Measurements from ENCODE around the gene ZC3H18.

Gene ZC3H18

GRCh38 chr16:88531931-88532433, 38.2 kb upstream of the ZC3H18 start:
- in situ Hi-C loops (cut with MboI; ENCODE audit: low pct_unique_long_range_greater_than_20kb, low sequenced_read_pairs, unreplicated experiment), result loop anchor here (25.0 kb wide), 1 partner anchor 95 kb away; no protein-coding TSS in a partner anchor

GRCh38 chr16:88532434-88533241, 37.6 kb upstream of the ZC3H18 start:
- in situ Hi-C loops (cut with MboI; ENCODE audit: low pct_unique_long_range_greater_than_20kb, low sequenced_read_pairs, unreplicated experiment), result loop anchor here (25.0 kb wide), 1 partner anchor 95 kb away; no protein-coding TSS in a partner anchor
- DNase-seq (ENCODE audit: low spot score), result no peak
- TF ChIP-seq CTCF (IDR thresholded peaks at IDR 0.05; ENCODE audit: extremely low read depth, insufficient read depth, missing control alignments), result no peak

More at GRCh38 chr16:88531931-88532433, 38.2 kb upstream of the ZC3H18 start:
- no peak for TF ChIP-seq CTCF (IDR thresholded peaks at IDR 0.05; ENCODE audit: extremely low read depth, insufficient read depth, missing control alignments)
- no peak for DNase-seq (ENCODE audit: low spot score)

- in situ Hi-C loops (cut with MboI; ENCODE audit: low pct_unique_long_range_greater_than_20kb, low sequenced_read_pairs, unreplicated experiment), result loop anchor here (25.0 kb wide), 1 partner anchor 96 kb away; no protein-coding TSS in a partner anchor
- no peak for DNase-seq (ENCODE audit: low spot score)
- TF ChIP-seq CTCF (IDR thresholded peaks at IDR 0.05; ENCODE audit: extremely low read depth, insufficient read depth, missing control alignments), result no peak
Observed at GRCh38 chr16:88533381-88533917, 36.8 kb upstream of the ZC3H18 start.

GRCh38 chr16:88533932-88534637, 36.1 kb upstream of the ZC3H18 start:
- in situ Hi-C loops (cut with MboI; ENCODE audit: low pct_unique_long_range_greater_than_20kb, low sequenced_read_pairs, unreplicated experiment), result loop anchor here (25.0 kb wide), 1 partner anchor 97 kb away; no protein-coding TSS in a partner anchor
- peak; percentile 99 for DNase-seq (ENCODE audit: low spot score)

GRCh38 chr16:88534638-88535190, 35.5 kb upstream of the ZC3H18 start:
- in situ Hi-C loops (cut with MboI; ENCODE audit: low pct_unique_long_range_greater_than_20kb, low sequenced_read_pairs, unreplicated experiment), result loop anchor here (25.0 kb wide), 1 partner anchor 97 kb away; no protein-coding TSS in a partner anchor
- TF ChIP-seq CTCF (IDR thresholded peaks at IDR 0.05; ENCODE audit: extremely low read depth, insufficient read depth, missing control alignments), result peak; percentile 11
- DNase-seq (ENCODE audit: low spot score), result peak; percentile 80

More at GRCh38 chr16:88533932-88534637, 36.1 kb upstream of the ZC3H18 start:
- peak; percentile 19 for TF ChIP-seq CTCF (IDR thresholded peaks at IDR 0.05; ENCODE audit: extremely low read depth, insufficient read depth, missing control alignments)
